Muscle layer of colon (tissue), 2 donors: ENCODE results near the gene TOMM7.

Experiments used
- H3K27ac ChIP-seq: one replicate; pipeline ENCODE4 v1.7.0; 2013; ENCODE audit warnings: low read depth, mild to moderate bottlenecking, low read length, moderate library complexity
- H3K27me3 ChIP-seq, 2 donors: one replicate each; pipeline ENCODE4 v1.7.0; 2013; ENCODE audit warnings: low read length in 2 of 2, mild to moderate bottlenecking in 2 of 2; ENCODE audit not compliant: insufficient read depth in 2 of 2, control insufficient read depth in 1 of 2
- H3K36me3 ChIP-seq: one replicate; pipeline ENCODE4 v1.7.0; 2013; ENCODE audit warnings: mild to moderate bottlenecking, low read length; ENCODE audit not compliant: insufficient read depth
- H3K4me1 ChIP-seq: one replicate; pipeline ENCODE4 v1.7.0; 2013; ENCODE audit warnings: mild to moderate bottlenecking, low read length; ENCODE audit not compliant: insufficient read depth
- H3K4me3 ChIP-seq, 2 donors: one replicate each; pipeline ENCODE4 v1.7.0; 2013; ENCODE audit warnings: low read length in 2 of 2, low read depth in 1 of 2, mild to moderate bottlenecking in 1 of 2, moderate library complexity in 1 of 2
- H3K9ac ChIP-seq: one replicate; pipeline ENCODE4 v1.7.0; 2013; ENCODE audit warnings: low read length
- H3K9me3 ChIP-seq: one replicate; pipeline ENCODE4 v1.7.0; 2013; ENCODE audit warnings: mild to moderate bottlenecking, low read length
- donor health status: abdominal sarcoma.
- donor health status: Adenocarcinoma of cecum.

The TOMM7 gene

GRCh38 chr7:22833957-22834356, 11.3 kb upstream of the TOMM7 start:
- H3K27ac ChIP-seq, result no peak overlapping the region
- H3K4me1 ChIP-seq, result no peaks in the 10 kb centered on the region
- no peaks in the 10 kb centered on the region for H3K36me3 ChIP-seq
- no peaks in the 10 kb centered on the region for H3K9me3 ChIP-seq
- no peak overlapping the region for H3K4me3 ChIP-seq
- no peak overlapping the region for H3K9ac ChIP-seq
- H3K27me3 ChIP-seq, result no peaks in the 10 kb centered on the region

GRCh38 chr7:22833113-22833855, 10.6 kb upstream of the TOMM7 start:
- Histone ChIP-seq H3K27ac (no peak overlapping the region), H3K9ac (no peak overlapping the region), H3K9me3 (no peaks in the 10 kb centered on the region), H3K27me3 (no peaks in the 10 kb centered on the region), H3K36me3 (no peaks in the 10 kb centered on the region), H3K4me1 (no peaks in the 10 kb centered on the region), H3K4me3 (no peak overlapping the region)

- Histone ChIP-seq H3K4me3 (no peak overlapping the region), H3K27me3 (no peaks in the 10 kb centered on the region), H3K4me1 (no peaks in the 10 kb centered on the region), H3K27ac (no peak overlapping the region), H3K9me3 (no peaks in the 10 kb centered on the region), H3K9ac (no peak overlapping the region), H3K36me3 (no peaks in the 10 kb centered on the region)
These were observed 9.8 kb upstream of the TOMM7 start for GRCh38 chr7:22832401-22832800.

DNA sequence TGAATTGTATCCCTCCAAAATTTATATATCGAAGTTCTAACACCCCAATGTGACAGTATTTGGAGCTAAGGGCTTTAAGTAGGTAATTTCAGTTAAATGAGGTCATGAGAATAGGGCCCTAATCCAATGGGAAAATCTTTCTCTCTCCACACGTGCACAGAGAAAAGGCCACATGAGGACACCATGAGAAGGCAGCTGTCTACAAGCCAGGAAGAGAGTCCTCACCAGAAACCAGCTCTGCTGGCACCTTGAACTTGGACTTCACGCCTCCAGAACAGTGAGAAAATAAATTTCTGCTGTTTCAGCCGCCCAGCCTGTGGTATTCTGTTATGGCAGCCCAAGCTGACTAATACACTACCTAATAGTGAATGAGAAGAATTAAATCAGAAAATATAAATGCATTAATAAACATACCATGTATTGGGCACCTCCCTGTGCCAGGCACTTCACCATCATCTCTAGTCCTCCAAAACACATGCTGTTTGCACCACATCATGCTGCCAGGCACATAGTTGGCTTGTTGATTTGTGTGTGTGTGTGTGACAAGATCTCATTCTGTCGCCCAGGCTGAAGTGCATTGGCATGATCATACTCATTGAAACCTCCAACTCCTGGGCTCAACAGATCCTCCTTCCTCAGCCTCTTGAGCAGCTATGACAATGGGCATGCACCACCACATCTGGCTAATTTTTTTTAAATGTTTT, 9.1 kb upstream of the TOMM7 start:
- Histone ChIP-seq H3K27me3 (no peaks in the 10 kb centered on the region), H3K9ac (no peak overlapping the region)

GRCh38 chr7:22827563-22827962, 4.9 kb upstream of the TOMM7 start:
- H3K9me3 ChIP-seq, result no peaks in the 10 kb centered on the region
- H3K9ac ChIP-seq, result no peak overlapping the region
- H3K4me3 ChIP-seq, result no peak overlapping the region
- no peaks in the 10 kb centered on the region for H3K36me3 ChIP-seq
- no peak overlapping the region for H3K27ac ChIP-seq
- no peaks in the 10 kb centered on the region for H3K4me1 ChIP-seq
- no peaks in the 10 kb centered on the region for H3K27me3 ChIP-seq

More for the DNA sequence above, 9.1 kb upstream of the TOMM7 start:
- H3K4me1 ChIP-seq, result no peaks in the 10 kb centered on the region
- no peaks in the 10 kb centered on the region for H3K36me3 ChIP-seq
- no peaks in the 10 kb centered on the region for H3K9me3 ChIP-seq
- H3K27ac ChIP-seq, result no peak overlapping the region
- no peak overlapping the region for H3K4me3 ChIP-seq

DNA sequence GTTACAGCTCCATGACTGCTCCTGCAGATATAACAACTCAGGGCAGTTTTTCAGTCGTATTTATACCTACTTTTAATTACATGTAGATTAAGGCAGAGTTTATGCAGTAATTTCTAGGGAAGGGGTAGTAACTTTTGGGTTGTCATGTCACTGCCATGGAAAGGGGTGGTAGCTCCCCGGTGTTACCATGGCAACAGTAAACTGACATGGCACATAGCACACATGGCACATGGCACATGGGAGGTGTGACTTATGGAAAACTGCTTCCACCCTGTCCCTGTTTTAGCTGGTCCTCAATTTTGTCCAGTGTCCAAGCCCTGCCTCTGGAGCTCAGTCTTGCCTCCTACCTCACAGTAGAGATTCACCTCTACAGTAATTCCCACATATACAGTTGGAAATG, 3.9 kb upstream of the TOMM7 start:
- H3K27ac ChIP-seq, result no peak overlapping the region
- H3K9ac ChIP-seq, result no peak overlapping the region
- no peaks in the 10 kb centered on the region for H3K4me1 ChIP-seq
- no peaks in the 10 kb centered on the region for H3K36me3 ChIP-seq
- no peaks in the 10 kb centered on the region for H3K9me3 ChIP-seq
- H3K27me3 ChIP-seq, result no peaks in the 10 kb centered on the region
- H3K4me3 ChIP-seq, result no peak overlapping the region

DNA sequence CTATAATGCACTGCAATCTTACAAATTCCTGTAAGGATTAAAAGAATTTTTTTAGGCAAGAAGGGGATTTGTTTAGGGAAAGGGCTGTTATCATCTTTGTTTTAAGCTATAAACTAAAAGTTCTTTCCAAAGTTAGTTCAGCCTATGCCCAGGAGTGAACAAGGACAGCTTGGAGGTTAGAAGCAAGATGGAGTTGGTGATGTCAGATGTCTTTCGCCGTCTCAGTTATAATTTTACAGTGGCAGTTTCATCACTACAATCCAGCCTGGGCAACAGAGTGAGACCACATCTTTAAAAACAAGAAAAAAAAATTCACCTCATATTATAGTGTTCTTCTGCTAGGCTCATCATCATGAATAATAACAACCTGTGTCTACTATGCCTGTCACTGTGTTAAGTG, 2.1 kb upstream of the TOMM7 start:
- H3K9me3 ChIP-seq, result no peaks in the 10 kb centered on the region
- H3K27me3 ChIP-seq, result no peaks in the 10 kb centered on the region
- H3K4me3 ChIP-seq, result no peak overlapping the region
- no peaks in the 10 kb centered on the region for H3K36me3 ChIP-seq
- peaks cover 13% of the 10 kb centered on the region for H3K4me1 ChIP-seq
- no peak overlapping the region for H3K9ac ChIP-seq
- no peak overlapping the region for H3K27ac ChIP-seq

DNA sequence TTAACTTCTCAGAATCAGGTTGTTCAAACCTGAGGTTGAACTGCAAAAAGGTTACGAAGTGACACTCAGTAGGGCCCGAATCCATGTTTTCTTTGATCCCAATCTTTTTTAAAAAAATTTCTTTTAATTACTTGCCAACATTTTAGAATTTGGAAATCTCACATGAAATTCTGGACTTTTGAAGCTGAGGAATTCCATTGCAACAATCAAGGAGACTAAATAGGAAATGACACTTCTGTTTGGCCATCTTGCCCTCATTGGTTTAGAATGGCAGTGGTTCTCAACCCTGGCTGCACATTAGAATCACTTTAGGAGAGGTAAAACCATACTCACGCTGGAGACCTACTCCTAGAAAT, 471 bp upstream of the TOMM7 start:
- Histone ChIP-seq H3K9ac (peak overlapping the region; percentile 97), H3K36me3 (no peaks in the 10 kb centered on the region), H3K9me3 (no peaks in the 10 kb centered on the region), H3K4me3 (peak overlapping the region; percentile 38 to 99), H3K4me1 (peaks cover 16% of the 10 kb centered on the region), H3K27me3 (no peaks in the 10 kb centered on the region), H3K27ac (peak overlapping the region; percentile 85)

- H3K27ac ChIP-seq, result peak overlapping the region; percentile 85
- H3K4me1 ChIP-seq, result peaks cover 16% of the 10 kb centered on the region
- no peaks in the 10 kb centered on the region for H3K27me3 ChIP-seq
- peaks cover 11% of the 10 kb centered on the region for H3K36me3 ChIP-seq
- H3K9me3 ChIP-seq, result no peaks in the 10 kb centered on the region
- peak overlapping the region; percentile 89 to 99 for H3K4me3 ChIP-seq
- peak overlapping the region; percentile 97 for H3K9ac ChIP-seq
These were observed 755 bp downstream of the TOMM7 start for GRCh38 chr7:22821702-22822485.

DNA sequence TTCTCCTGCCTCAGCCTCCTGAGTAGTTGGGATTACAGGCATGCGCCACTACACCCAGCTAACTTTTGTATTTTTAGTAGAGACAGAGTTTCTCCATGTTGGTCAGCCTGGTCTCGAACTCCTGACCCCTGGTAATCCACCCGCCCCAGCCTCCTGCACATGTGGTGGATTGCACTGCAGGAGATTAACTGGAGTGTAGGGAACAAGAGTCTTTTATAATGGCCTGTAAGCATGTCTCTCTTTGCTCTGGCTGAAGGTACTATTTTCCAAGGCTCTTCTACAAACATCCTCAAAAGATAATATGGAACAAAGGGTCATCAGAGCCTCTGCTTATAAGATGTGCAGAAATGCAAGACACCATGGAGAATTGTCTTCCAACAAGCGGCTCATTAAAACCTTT, 3.2 kb downstream of the TOMM7 start:
- H3K36me3 ChIP-seq, result peaks cover 23% of the 10 kb centered on the region
- H3K9me3 ChIP-seq, result no peaks in the 10 kb centered on the region
- peaks cover 16% of the 10 kb centered on the region for H3K4me1 ChIP-seq
- H3K27me3 ChIP-seq, result no peaks in the 10 kb centered on the region
- H3K4me3 ChIP-seq, result no peak overlapping the region
- no peak overlapping the region for H3K9ac ChIP-seq
- H3K27ac ChIP-seq, result no peak overlapping the region

DNA sequence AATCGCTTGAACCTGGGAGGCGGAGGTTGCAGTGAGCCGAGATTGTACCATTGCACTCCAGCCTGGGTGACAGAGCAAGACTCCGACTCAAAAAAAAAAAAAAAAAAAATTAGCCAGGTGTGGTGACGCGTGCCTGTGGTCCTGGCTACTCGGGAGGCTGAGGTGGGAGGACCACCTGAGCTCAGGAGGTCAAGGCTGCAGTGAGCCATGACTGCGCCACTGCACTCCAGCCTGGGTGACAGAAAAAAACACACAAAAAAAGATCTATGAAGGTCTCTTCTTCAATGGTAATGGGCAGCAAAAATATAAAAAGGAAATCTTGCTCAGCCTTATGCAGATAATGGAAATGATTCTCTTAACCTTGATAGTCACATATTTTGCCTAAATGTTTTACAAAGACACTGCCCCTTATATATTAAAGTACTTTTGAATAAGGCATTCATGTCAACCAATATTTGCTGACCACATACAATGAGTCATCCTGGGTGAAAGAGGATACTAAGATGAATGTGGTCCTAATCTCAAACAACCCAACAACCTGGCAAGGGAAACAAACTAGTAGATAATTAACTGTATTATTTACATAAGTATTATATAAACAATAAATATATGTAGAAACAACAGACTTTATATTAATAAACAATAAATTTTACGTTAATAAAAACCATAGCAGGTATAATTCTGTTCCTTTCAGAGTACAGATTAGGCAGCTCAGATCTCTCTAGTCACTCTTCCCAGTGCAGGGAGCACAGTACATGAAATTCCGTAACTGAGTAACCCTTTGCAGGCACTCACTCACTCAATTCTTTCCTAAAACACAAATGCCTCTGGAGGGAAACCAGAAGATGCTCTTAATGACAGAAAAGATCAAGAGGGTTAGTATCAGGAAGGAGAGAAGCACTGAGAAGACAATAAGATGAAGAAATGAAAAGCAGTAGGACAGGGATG, 8.1 kb downstream of the TOMM7 start:
- Histone ChIP-seq H3K9ac (no peak overlapping the region), H3K36me3 (peaks cover 46% of the 10 kb centered on the region), H3K9me3 (no peaks in the 10 kb centered on the region), H3K27me3 (no peaks in the 10 kb centered on the region), H3K27ac (no peak overlapping the region), H3K4me3 (no peak overlapping the region), H3K4me1 (peaks cover under 1% of the 10 kb centered on the region)
